Esophagus squamous epithelium (tissue), 5 donors: ENCODE data around the gene N4BP2. TPM values are rescaled to one million over a fixed set of nuclear protein-coding genes. Genes with fewer than 3 reads are reported as not detected.

ENCODE experiments used
- DNase-seq: peaks from one replicate; lab custom pipeline; 2025; lab: John Stamatoyannopoulos, UW
- H3K27ac ChIP-seq, 4 donors: fragments of 200-600 bp; sonication (generic); one replicate each; pipeline ENCODE4 v1.5.1; 2016 to 2019; ENCODE audit warnings: mild to moderate bottlenecking in 1 of 4
- H3K27me3 ChIP-seq, 4 donors: fragments of 200-600 bp; sonication (generic); 1 replicate in 3 of 4; 2 replicates in 1 of 4; pipeline versions ENCODE4 v1.5.1 to v1.6.0; 2017 to 2021; ENCODE audit warnings: antibody characterized with exemption in 1 of 4
- H3K36me3 ChIP-seq, 3 donors: fragments of 200-600 bp; sonication (generic); one replicate each; pipeline ENCODE4 v1.5.1; 2016 to 2019
- H3K4me1 ChIP-seq, 3 donors: fragments of 200-600 bp; sonication (generic); one replicate each; pipeline ENCODE4 v1.5.1; 2017 to 2019
- H3K4me3 ChIP-seq, 4 donors: fragments of 200-600 bp; sonication (generic); 1 replicate in 3 of 4; 2 replicates in 1 of 4; pipeline ENCODE4 v1.5.1; 2016 to 2019; ENCODE audit warnings: mild to moderate bottlenecking in 2 of 4, moderate library complexity in 1 of 4
- H3K9me3 ChIP-seq, 3 donors: fragments of 200-600 bp; sonication (generic); one replicate each; pipeline ENCODE4 v1.5.1; 2016 to 2019
- POLR2A ChIP-seq, 4 donors: fragments of 450-650 bp; IDR thresholded peaks; one replicate each; pipeline ENCODE4 v1.6.1; 2017; ENCODE audit warnings: antibody characterized with exemption in 4 of 4, mild to moderate bottlenecking in 4 of 4, moderate library complexity in 3 of 4
- WGBS, 2 donors: methylation state at CpG; one replicate each; pipeline ENCODE4 v1.1.5; 2018; 5-methylcytosine and 5-hydroxymethylcytosine counted together
- intact Hi-C: fragments of 100-400 bp; cut with DNase I; formaldehyde crosslinking; loops from one replicate; pipeline ENCODE4 v1.15.0; 2022
- total RNA-seq, 4 donors: library from RNA; depleted of rRNA; stranded (reverse); fragments of >200 nt; gene quantifications; one replicate each; pipeline ENCODE4 v1.1.0, GENCODE V29; 2016
- TF ChIP-seq, protein P1 (sequence below), 6 experiments: fragments of 450-650 bp in 4 of 6; fragments of 200-600 bp in 2 of 6; sonication (generic) in 2 of 6; IDR thresholded peaks; one replicate each; pipeline ENCODE4 v1.5.1; 2016 to 2019; ENCODE audit warnings: antibody characterized with exemption in 6 of 6, mild to moderate bottlenecking in 4 of 6, moderate library complexity in 4 of 6
- donor health status: DM: yes; HTN: yes; CAD: no.

N4BP2 gene
- total RNA-seq, 4 donors from 2014 or later, result 4.2 to 11.1 (median 6.7) TPM

DNA sequence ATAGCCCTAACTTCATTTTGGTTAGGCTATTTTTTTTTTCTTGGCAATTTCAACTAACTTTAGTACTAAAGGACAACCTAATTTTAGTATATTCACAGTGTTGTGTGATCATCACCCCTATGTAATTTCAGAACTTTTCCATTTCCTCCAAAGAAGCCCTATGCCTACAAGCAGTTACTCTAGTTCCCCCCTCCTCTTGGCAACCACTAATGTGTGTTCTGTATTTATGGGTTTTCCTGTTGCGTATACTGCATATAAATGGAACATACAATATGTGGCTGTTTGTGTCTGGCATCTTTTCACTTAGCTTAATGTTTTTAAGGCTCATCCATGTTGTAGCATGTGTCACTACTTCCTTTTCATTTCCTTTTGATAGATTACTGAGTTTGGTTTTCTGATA, 57.6 kb downstream of the N4BP2 start:
- TF ChIP-seq, protein P1, sequence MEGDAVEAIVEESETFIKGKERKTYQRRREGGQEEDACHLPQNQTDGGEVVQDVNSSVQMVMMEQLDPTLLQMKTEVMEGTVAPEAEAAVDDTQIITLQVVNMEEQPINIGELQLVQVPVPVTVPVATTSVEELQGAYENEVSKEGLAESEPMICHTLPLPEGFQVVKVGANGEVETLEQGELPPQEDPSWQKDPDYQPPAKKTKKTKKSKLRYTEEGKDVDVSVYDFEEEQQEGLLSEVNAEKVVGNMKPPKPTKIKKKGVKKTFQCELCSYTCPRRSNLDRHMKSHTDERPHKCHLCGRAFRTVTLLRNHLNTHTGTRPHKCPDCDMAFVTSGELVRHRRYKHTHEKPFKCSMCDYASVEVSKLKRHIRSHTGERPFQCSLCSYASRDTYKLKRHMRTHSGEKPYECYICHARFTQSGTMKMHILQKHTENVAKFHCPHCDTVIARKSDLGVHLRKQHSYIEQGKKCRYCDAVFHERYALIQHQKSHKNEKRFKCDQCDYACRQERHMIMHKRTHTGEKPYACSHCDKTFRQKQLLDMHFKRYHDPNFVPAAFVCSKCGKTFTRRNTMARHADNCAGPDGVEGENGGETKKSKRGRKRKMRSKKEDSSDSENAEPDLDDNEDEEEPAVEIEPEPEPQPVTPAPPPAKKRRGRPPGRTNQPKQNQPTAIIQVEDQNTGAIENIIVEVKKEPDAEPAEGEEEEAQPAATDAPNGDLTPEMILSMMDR (IDR thresholded peaks at IDR 0.05), result no peak
- TF ChIP-seq POLR2A (IDR thresholded peaks at IDR 0.05), result no peak
- DNase-seq, result no peak
- Histone ChIP-seq H3K4me1 (no peaks in the 10 kb centered on the region), H3K27me3 (no peaks in the 10 kb centered on the region), H3K27ac (no peak overlapping the region), H3K4me3 (no peak overlapping the region), H3K9me3 (no peaks in the 10 kb centered on the region), H3K36me3 (peaks cover 0 to 28% (median 0%) of the 10 kb centered on the region in 3 donors)
- 87% methylated on average over 1 of the region's 1 CpG for WGBS, 2 donors
- intact Hi-C loops, result no loop called here

DNA sequence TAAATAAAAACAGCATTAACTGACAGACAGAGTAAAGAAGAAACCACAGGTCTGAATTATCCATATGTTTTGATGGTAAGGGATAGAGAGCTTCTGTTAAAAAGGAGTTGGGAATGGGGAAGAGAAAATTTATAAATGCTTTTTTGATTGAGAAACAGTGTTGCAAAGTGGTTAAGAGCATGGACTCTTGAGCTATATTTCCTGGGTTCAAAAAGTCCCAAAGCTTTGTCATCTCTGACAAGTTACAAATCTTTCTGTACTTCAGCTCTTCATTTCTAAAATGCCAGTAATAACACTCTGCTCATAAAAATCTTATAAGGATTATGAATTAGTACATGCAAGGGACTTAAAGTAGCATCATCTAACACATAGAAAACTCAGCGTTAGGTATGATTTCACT, 62.2 kb downstream of the N4BP2 start:
- H3K27ac ChIP-seq, result no peak overlapping the region
- peaks cover 0 to 26% (median 0%) of the 10 kb centered on the region in 3 donors for H3K36me3 ChIP-seq
- intact Hi-C loops, result no loop called here
- no peaks in the 10 kb centered on the region for H3K27me3 ChIP-seq
- WGBS, 2 donors, result 83 to 88% methylated on average over 1 of the region's 1 CpG
- no peak for DNase-seq
- no peaks in the 10 kb centered on the region for H3K9me3 ChIP-seq
- H3K4me3 ChIP-seq, result no peak overlapping the region
- TF ChIP-seq, protein P1 (IDR thresholded peaks at IDR 0.05), result no peak
- TF ChIP-seq POLR2A (IDR thresholded peaks at IDR 0.05), result no peak
- peaks cover 0 to 6% (median 0%) of the 10 kb centered on the region in 3 donors for H3K4me1 ChIP-seq

DNA sequence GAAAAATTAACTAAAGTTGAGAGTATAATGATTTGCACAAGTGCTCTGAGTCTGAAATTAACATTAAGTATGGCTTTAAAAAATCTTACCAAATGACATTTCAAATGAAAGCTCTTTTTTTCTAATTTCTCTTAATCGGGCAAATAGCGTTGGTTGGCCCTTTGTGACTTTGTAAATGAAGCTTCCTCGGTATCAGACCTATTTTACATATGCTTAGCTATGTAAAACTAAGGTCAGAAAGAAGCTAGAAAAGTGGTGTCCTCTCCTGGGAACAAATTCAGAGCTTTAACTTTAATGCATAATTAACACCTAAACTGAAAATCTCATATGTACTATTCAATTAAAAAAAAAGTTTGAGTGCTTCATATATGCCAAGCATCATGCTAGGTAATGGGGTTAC, 62.7 kb downstream of the N4BP2 start:
- Histone ChIP-seq H3K36me3 (peaks cover 0 to 25% (median 0%) of the 10 kb centered on the region in 3 donors), H3K4me3 (no peak overlapping the region), H3K27ac (no peak overlapping the region), H3K9me3 (no peaks in the 10 kb centered on the region), H3K27me3 (no peaks in the 10 kb centered on the region), H3K4me1 (peaks cover 0 to 6% (median 0%) of the 10 kb centered on the region in 3 donors)
- no peak for DNase-seq
- TF ChIP-seq POLR2A (IDR thresholded peaks at IDR 0.05), result no peak
- TF ChIP-seq, protein P1 (IDR thresholded peaks at IDR 0.05), result no peak
- intact Hi-C loops, result no loop called here
- 81 to 89% methylated on average over 3 of the region's 3 CpGs for WGBS, 2 donors

DNA sequence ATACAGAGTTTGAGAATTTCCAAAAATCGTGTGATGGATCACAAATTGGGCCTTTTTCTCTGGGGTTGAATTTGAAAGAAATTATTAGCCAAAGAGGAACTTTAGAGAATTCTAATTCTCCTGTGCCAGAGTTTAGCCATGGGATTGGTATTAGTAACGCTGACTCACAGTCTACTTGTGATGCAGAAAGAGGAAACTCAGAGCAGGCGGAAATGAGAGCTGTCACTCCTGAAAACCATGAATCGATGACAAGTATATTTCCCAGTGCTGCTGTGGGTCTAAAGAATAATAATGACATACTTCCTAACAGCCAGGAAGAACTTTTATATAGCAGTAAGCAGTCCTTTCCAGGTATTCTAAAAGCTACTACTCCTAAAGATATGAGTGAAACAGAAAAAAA, 64.9 kb downstream of the N4BP2 start:
- H3K36me3 ChIP-seq, result peaks cover 0 to 36% (median 0%) of the 10 kb centered on the region in 3 donors
- H3K4me3 ChIP-seq, result no peak overlapping the region
- DNase-seq, result no peak
- no peaks in the 10 kb centered on the region for H3K27me3 ChIP-seq
- WGBS, 2 donors, result 22 to 41% methylated on average over 4 of the region's 4 CpGs
- intact Hi-C loops, result no loop called here
- peak overlapping the region in 1 of 4 donors; percentile 47 for H3K27ac ChIP-seq
- no peak for TF ChIP-seq POLR2A (IDR thresholded peaks at IDR 0.05)
- TF ChIP-seq, protein P1 (IDR thresholded peaks at IDR 0.05), result no peak
- H3K9me3 ChIP-seq, result no peaks in the 10 kb centered on the region
- peaks cover 0 to 6% (median 0%) of the 10 kb centered on the region in 3 donors for H3K4me1 ChIP-seq

DNA sequence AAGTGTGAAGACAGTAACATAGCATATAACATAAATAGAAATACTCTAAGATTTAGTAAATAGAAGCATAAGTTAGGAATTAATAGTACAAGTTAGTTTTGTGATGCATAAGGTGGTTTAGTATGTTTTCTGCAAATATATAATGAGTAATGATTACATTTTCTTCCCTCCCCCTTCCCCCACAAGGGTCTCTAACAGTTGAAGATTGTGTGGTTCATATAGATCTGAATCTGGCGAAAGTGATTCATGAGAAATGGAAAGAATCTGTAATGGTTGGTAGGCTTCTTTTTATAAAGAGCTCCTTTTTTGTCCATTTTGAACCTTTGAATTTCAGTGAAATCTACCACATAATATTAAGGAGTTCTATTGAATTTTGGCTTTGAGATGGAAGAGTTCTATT, 66.3 kb downstream of the N4BP2 start:
- TF ChIP-seq POLR2A (IDR thresholded peaks at IDR 0.05), result no peak
- TF ChIP-seq, protein P1 (IDR thresholded peaks at IDR 0.05), result no peak
- H3K9me3 ChIP-seq, result no peaks in the 10 kb centered on the region
- 96 to 97% methylated on average over 1 of the region's 1 CpG for WGBS, 2 donors

More for the DNA sequence above, 66.3 kb downstream of the N4BP2 start:
- H3K27ac ChIP-seq, result no peak overlapping the region
- H3K36me3 ChIP-seq, result peaks cover 0 to 46% (median 0%) of the 10 kb centered on the region in 3 donors
- intact Hi-C loops, result no loop called here
- no peaks in the 10 kb centered on the region for H3K27me3 ChIP-seq
- no peak overlapping the region for H3K4me3 ChIP-seq
- DNase-seq, result no peak
- H3K4me1 ChIP-seq, result peaks cover 0 to 6% (median 0%) of the 10 kb centered on the region in 3 donors
